HepG2 (cell line): ENCODE results near the gene FOXD1. TPM values are rescaled to one million over a fixed set of nuclear protein-coding genes. Genes with fewer than 3 reads are reported as not detected.
A peak's percentile ranks its signal among the peaks of the same experiment; 100 is the strongest.

ENCODE experiments used
- ERF ChIP-seq: IDR thresholded peaks from 2 replicates; pipeline ENCODE4 v1.6.1; 2018; ENCODE audit warnings: missing biosample characterization, missing genetic modification reagents
- GATAD1 ChIP-seq: IDR thresholded peaks from 2 replicates; pipeline ENCODE4 v1.6.1; 2016; ENCODE audit warnings: missing genetic modification reagents, missing compliant biosample characterization
- HNRNPLL ChIP-seq: fragments of 200-400 bp; formaldehyde crosslinking; IDR thresholded peaks from 2 replicates; pipeline ENCODE4 v1.6.1; 2017; ENCODE audit warnings: mild to moderate bottlenecking, low read depth, low read length; ENCODE audit not compliant: poor library complexity, severe bottlenecking
- HOXA3 ChIP-seq: sonication (generic); formaldehyde crosslinking; IDR thresholded peaks from 2 replicates; pipeline ENCODE4 v1.5.0; 2020; ENCODE audit warnings: missing genetic modification reagents
- HOXA7 ChIP-seq: sonication (generic); formaldehyde crosslinking; IDR thresholded peaks from 2 replicates; pipeline ENCODE4 v1.8.1; 2022; ENCODE audit warnings: mild to moderate bottlenecking, missing genetic modification reagents, moderate library complexity
- KDM2A ChIP-seq: sonication (generic); formaldehyde crosslinking; IDR thresholded peaks from 2 replicates; pipeline ENCODE4 v1.4.0; 2020; ENCODE audit warnings: low read depth, missing genetic modification reagents, borderline replicate concordance
- MAZ ChIP-seq, 2 experiments: sonication (generic) in 1 of 2; formaldehyde crosslinking in 1 of 2; IDR thresholded peaks; 2 replicates each; pipeline versions ENCODE4 v1.5.0 to v1.6.1; 2012 to 2020; ENCODE audit warnings: low read depth in 2 of 2, mild to moderate bottlenecking in 2 of 2, borderline replicate concordance in 1 of 2, improper control_type of control experiment in 1 of 2, low read length in 1 of 2, missing genetic modification reagents in 1 of 2, moderate library complexity in 1 of 2
- NPAS2 ChIP-seq: sonication (generic); formaldehyde crosslinking; IDR thresholded peaks from 2 replicates; pipeline ENCODE4 v1.8.0; 2022; ENCODE audit warnings: mild to moderate bottlenecking, missing genetic modification reagents, borderline replicate concordance
- NRL ChIP-seq: sonication (generic); formaldehyde crosslinking; IDR thresholded peaks from 2 replicates; pipeline ENCODE4 v1.5.0; 2020; ENCODE audit warnings: missing genetic modification reagents, mild to moderate bottlenecking, moderate library complexity, borderline replicate concordance
- RAD21 ChIP-seq: fragments of 450-650 bp; formaldehyde crosslinking; IDR thresholded peaks from 2 replicates; pipeline ENCODE4 v1.5.0; 2020; ENCODE audit warnings: mild to moderate bottlenecking
- SRSF9 ChIP-seq: fragments of 200-400 bp; formaldehyde crosslinking; IDR thresholded peaks from 2 replicates; pipeline ENCODE4 v1.6.1; 2018; ENCODE audit warnings: borderline replicate concordance, mild to moderate bottlenecking, low read depth, low read length; ENCODE audit not compliant: insufficient read depth, poor library complexity, severe bottlenecking
- SUZ12 ChIP-seq: fragments of 150-350 bp; IDR thresholded peaks from 2 replicates; pipeline ENCODE4 v1.6.1; 2014; ENCODE audit warnings: low read depth, low read length
- THAP11 ChIP-seq: IDR thresholded peaks from 2 replicates; pipeline ENCODE4 v1.6.1; 2016; ENCODE audit warnings: missing biosample characterization, missing genetic modification reagents
- THYN1 ChIP-seq: sonication (generic); formaldehyde crosslinking; IDR thresholded peaks from 2 replicates; pipeline ENCODE4 v1.8.1; 2023; ENCODE audit warnings: low read depth, mild to moderate bottlenecking, moderate library complexity, missing genetic modification reagents, borderline replicate concordance
- ZBTB7A ChIP-seq: sonication (generic); formaldehyde crosslinking; IDR thresholded peaks from 2 replicates; pipeline ENCODE4 v1.8.0; 2022; ENCODE audit warnings: mild to moderate bottlenecking, missing genetic modification reagents
- ZNF224 ChIP-seq: sonication (generic); formaldehyde crosslinking; IDR thresholded peaks from 2 replicates; pipeline ENCODE4 v1.5.0; 2020; ENCODE audit warnings: mild to moderate bottlenecking, missing genetic modification reagents
- ZNF33A ChIP-seq: sonication (generic); formaldehyde crosslinking; IDR thresholded peaks from 2 replicates; pipeline ENCODE4 v1.5.1; 2020; ENCODE audit warnings: missing genetic modification reagents, mild to moderate bottlenecking, moderate library complexity, borderline replicate concordance
- ZNF446 ChIP-seq: sonication (generic); formaldehyde crosslinking; IDR thresholded peaks from 2 replicates; pipeline ENCODE4 v1.5.0; 2020; ENCODE audit warnings: mild to moderate bottlenecking, missing genetic modification reagents
- ZSCAN21 ChIP-seq: sonication (generic); formaldehyde crosslinking; IDR thresholded peaks from 2 replicates; pipeline ENCODE4 v1.8.0; 2022; ENCODE audit warnings: mild to moderate bottlenecking, missing genetic modification reagents, moderate library complexity, borderline replicate concordance
- ZSCAN29 ChIP-seq: sonication (generic); formaldehyde crosslinking; conservative IDR thresholded peaks from 2 replicates; pipeline ENCODE4 v1.4.0; 2020; ENCODE audit warnings: mild to moderate bottlenecking, missing genetic modification reagents
- polyA plus RNA-seq, 8 experiments: library from polyadenylated mRNA; depleted of rRNA in 3 of 8; stranded (reverse) in 7 of 8; unstranded in 1 of 8; fragments of >200 nt; fragmentation: Illumina TruSeq in 4 of 8; extraction: Trizol in 4 of 8; gene quantifications; 2 replicates each; pipeline versions ENCODE4 v1.2.1 to v1.2.3, GENCODE V29; 2011 to 2016; ENCODE audit warnings: low read depth in 4 of 8, missing spikeins in 1 of 8, mixed read lengths in 1 of 8; ENCODE audit not compliant: insufficient read depth in 1 of 8
- total RNA-seq, 5 experiments: library from RNA; depleted of rRNA; stranded (reverse); fragments of >200 nt; fragmentation: Illumina TruSeq; extraction: Trizol; gene quantifications; 2 replicates each; pipeline ENCODE4 v1.2.3, GENCODE V29; 2016; ENCODE audit warnings: low read depth in 1 of 5
- TF ChIP-seq, protein P1 (sequence below): sonication (generic); formaldehyde crosslinking; IDR thresholded peaks from 2 replicates; pipeline ENCODE4 v1.4.0; 2020; ENCODE audit warnings: missing genetic modification reagents
- TF ChIP-seq, protein P2 (sequence below): conservative IDR thresholded peaks from 2 replicates; pipeline ENCODE4 v1.6.1; 2018; ENCODE audit warnings: missing genetic modification reagents
- TF ChIP-seq, protein P3 (sequence below): sonication (generic); formaldehyde crosslinking; IDR thresholded peaks from 2 replicates; pipeline ENCODE4 v1.4.0; 2020; ENCODE audit warnings: missing genetic modification reagents
- TF ChIP-seq, protein P4 (sequence below): sonication (generic); formaldehyde crosslinking; IDR thresholded peaks from 2 replicates; pipeline ENCODE4 v1.4.0; 2020; ENCODE audit warnings: missing genetic modification reagents

The FOXD1 gene
- total and polyA plus RNA-seq, 2 of the 13 experiments (the other 11 are each of a cell fraction or from before 2014, with no cell fraction given), result 0.04 to 0.05 TPM

DNA sequence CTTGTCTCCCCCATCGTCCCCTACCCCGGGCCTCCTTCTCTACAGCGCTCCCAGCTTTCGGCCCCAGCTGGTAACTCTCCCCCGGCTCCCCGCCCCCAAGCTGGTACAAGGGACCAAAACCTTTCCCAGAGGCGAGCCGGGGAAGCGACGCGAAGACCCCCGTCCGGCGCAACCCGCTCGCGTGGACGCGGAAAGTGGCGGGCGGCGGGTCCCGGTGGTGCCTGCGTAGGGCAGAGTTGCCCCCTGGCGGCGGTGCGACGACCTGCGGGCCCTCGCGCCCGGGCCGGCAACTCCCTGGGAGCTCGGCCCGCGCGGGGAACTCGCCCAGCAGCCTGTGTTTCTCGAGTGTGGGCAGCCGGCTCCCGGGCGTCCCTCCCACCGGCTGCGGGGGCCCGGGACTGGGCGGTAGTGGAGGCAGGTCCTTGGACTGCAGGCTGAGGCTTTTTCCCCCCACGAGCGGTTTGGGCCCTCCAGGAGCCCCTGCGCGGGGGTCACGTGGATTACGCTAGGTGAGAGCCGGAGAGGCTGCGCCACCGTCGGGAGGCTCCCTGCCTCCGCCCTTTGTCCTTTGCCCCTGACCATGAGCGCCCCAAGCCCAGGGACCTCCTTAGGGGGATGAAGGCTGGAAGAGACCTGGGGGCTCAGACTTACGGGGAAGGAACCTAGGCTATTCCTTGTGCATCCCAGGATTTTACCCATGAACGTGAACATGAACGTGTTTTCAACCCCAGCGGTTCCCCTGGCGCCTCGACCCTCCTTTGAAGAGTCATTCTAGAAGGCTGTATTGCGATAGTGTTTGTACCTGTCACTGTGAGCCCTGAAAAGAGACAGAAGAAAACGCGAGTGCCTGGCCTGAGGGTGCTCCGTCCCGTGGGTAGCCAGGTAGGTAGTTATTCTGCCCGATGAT, 2.9 kb upstream of the FOXD1 start (continued):
- TF ChIP-seq, protein P1, sequence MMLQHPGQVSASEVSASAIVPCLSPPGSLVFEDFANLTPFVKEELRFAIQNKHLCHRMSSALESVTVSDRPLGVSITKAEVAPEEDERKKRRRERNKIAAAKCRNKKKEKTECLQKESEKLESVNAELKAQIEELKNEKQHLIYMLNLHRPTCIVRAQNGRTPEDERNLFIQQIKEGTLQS (CRISPR knock-in tag), result no peak
- TF ChIP-seq MAZ (IDR thresholded peaks at IDR 0.05; ENCODE audit: borderline replicate concordance, low read depth, low read length) (no peak), MAZ (CRISPR knock-in tag; IDR thresholded peaks at IDR 0.05; ENCODE audit: low read depth) (no peak), RAD21 (CRISPR knock-in tag) (peak; percentile 84), ZNF224 (CRISPR knock-in tag) (no peak), THYN1 (no peak), ZBTB7A (CRISPR knock-in tag) (0 out of 2 replicates have a peak, but pooled peaks have one; percentile 34), NRL (CRISPR knock-in tag) (peak; percentile 18; the same call in 1 of the 2 replicates), SRSF9 (no peak), ERF (CRISPR knock-in tag) (no peak), GATAD1 (CRISPR knock-in tag) (no peak), NPAS2 (CRISPR knock-in tag) (no peak), HOXA3 (CRISPR knock-in tag) (peak; percentile 12; the same call in 1 of the 2 replicates), HNRNPLL (peak; percentile 75), HOXA7 (CRISPR knock-in tag) (no peak), THAP11 (CRISPR knock-in tag) (no peak), KDM2A (CRISPR knock-in tag) (peak; percentile 51; the same call in 1 of the 2 replicates), ZNF33A (no peak), SUZ12 (peak; percentile 12; the same call in 1 of the 2 replicates), ZSCAN21 (CRISPR knock-in tag) (no peak), ZNF446 (CRISPR knock-in tag) (no peak), ZSCAN29 (peak; percentile 89)
- TF ChIP-seq, protein P2, sequence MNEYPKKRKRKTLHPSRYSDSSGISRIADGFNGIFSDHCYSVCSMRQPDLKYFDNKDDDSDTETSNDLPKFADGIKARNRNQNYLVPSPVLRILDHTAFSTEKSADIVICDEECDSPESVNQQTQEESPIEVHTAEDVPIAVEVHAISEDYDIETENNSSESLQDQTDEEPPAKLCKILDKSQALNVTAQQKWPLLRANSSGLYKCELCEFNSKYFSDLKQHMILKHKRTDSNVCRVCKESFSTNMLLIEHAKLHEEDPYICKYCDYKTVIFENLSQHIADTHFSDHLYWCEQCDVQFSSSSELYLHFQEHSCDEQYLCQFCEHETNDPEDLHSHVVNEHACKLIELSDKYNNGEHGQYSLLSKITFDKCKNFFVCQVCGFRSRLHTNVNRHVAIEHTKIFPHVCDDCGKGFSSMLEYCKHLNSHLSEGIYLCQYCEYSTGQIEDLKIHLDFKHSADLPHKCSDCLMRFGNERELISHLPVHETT (CRISPR knock-in tag), result no peak
- TF ChIP-seq, protein P3, sequence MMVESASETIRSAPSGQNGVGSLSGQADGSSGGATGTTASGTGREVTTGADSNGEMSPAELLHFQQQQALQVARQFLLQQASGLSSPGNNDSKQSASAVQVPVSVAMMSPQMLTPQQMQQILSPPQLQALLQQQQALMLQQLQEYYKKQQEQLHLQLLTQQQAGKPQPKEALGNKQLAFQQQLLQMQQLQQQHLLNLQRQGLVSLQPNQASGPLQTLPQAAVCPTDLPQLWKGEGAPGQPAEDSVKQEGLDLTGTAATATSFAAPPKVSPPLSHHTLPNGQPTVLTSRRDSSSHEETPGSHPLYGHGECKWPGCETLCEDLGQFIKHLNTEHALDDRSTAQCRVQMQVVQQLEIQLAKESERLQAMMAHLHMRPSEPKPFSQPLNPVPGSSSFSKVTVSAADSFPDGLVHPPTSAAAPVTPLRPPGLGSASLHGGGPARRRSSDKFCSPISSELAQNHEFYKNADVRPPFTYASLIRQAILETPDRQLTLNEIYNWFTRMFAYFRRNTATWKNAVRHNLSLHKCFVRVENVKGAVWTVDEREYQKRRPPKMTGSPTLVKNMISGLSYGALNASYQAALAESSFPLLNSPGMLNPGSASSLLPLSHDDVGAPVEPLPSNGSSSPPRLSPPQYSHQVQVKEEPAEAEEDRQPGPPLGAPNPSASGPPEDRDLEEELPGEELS (CRISPR knock-in tag), result no peak
- TF ChIP-seq, protein P4, sequence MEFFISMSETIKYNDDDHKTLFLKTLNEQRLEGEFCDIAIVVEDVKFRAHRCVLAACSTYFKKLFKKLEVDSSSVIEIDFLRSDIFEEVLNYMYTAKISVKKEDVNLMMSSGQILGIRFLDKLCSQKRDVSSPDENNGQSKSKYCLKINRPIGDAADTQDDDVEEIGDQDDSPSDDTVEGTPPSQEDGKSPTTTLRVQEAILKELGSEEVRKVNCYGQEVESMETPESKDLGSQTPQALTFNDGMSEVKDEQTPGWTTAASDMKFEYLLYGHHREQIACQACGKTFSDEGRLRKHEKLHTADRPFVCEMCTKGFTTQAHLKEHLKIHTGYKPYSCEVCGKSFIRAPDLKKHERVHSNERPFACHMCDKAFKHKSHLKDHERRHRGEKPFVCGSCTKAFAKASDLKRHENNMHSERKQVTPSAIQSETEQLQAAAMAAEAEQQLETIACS (CRISPR knock-in tag), result no peak
